Activated gamma-delta T cell treated with anti-CD3 and anti-CD28 coated beads, Interleukin-2, amount 50 U/mL, for 16 hours (primary cell): Measurements from ENCODE around the gene CRTC2.
A peak's percentile ranks its signal among the peaks of the same experiment; 100 is the strongest.

ENCODE experiments used
- DNase-seq: peaks from one replicate; pipeline ENCODE4 v3.0.0-alpha.2; 2020; ENCODE audit warnings: low read depth

Gene CRTC2

GRCh38 chr1:153976819-153977249, 18.4 kb upstream of the CRTC2 start:
- DNase-seq = no peak

DNA sequence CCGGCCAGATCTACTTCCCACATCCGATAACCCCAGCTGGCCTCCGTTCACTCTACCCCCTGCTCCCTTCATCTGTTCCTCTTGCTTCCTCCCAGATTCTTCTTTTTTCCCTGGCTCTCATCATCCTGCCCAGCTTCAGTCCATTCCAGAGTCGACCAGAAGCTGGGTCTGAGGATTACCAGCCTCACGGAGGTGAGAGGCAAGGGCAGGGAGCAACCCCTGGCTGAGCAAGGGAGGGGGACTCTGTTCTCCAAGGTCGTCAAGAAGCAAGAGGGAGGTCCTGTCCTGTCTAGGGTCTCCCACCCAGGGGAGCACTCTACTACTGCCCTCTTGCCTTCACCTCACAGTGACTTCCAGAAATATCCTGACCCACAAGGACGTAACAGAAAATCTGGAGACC, 15.1 kb upstream of the CRTC2 start:
- DNase-seq = no peak

DNA sequence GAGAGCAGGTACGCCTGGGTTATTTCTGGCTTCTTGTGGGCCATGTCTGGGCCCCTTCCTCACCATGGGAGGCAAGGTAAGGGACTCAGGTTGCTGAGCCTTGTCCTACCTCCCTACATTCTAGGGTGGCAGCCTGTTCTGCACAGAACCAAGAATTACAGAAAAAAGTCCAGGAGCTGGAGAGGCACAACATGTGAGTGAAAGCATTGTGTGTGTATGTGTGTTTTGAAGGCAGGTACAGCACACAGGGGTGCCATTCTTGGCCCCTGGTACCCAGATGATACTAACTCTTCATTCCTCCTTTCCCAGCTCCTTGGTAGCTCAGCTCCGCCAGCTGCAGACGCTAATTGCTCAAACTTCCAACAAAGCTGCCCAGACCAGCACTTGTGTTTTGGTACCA, 14.7 kb upstream of the CRTC2 start:
- DNase-seq = no peak

- DNase-seq = no peak
Measured at GRCh38 chr1:153970346-153970745, 11.9 kb upstream of the CRTC2 start.

DNA sequence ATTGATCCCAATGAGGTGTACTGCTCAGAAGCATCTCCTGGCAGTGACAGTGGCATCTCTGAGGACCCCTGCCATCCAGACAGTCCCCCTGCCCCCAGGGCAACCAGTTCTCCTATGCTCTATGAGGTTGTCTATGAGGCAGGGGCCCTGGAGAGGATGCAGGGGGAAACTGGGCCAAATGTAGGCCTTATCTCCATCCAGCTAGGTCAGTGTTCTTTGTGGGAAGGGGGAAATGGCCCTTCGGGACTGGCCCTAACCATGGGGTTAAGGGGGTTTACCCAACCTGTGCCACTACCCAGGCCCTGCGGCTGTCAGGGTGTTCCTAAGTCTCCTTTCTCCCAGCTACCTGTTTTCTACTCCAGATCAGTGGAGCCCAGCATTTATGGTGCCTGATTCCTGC, 10.6 kb upstream of the CRTC2 start:
- no peak for DNase-seq

DNA sequence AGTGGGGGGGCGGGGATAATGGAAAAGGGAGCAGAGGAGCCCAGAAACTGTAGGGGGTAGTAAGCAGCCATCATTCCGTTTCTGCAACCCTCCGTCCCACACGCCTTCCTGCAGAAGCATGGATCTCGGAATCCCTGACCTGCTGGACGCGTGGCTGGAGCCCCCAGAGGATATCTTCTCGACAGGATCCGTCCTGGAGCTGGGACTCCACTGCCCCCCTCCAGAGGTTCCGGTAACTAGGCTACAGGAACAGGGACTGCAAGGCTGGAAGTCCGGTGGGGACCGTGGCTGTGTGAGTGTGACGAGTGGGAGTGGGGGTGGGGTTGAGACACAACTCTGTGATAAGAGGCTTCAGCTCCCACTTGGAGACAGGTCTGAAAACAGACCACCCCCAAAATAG, 10.0 kb upstream of the CRTC2 start:
- no peak for DNase-seq

- no peak for DNase-seq
Measured at GRCh38 chr1:153968000-153968363, 9.6 kb upstream of the CRTC2 start.

- peak; percentile 80 for DNase-seq
Measured at GRCh38 chr1:153967107-153967999, 8.9 kb upstream of the CRTC2 start, which contains the start of gene CREB3L4. CREB3L4 (plus strand) TSS chr1:153967902; CDS start chr1:153968526, 624 bp downstream.

- no peak for DNase-seq
Measured at GRCh38 chr1:153963850-153964331, 5.5 kb upstream of the CRTC2 start.

GRCh38 chr1:153963030-153963849, 4.8 kb upstream of the CRTC2 start, which contains the start of gene SLC39A1:
SLC39A1 (minus strand) TSS chr1:153963537; CDS start chr1:153962715, 822 bp downstream.
- DNase-seq = peak; percentile 83

DNA sequence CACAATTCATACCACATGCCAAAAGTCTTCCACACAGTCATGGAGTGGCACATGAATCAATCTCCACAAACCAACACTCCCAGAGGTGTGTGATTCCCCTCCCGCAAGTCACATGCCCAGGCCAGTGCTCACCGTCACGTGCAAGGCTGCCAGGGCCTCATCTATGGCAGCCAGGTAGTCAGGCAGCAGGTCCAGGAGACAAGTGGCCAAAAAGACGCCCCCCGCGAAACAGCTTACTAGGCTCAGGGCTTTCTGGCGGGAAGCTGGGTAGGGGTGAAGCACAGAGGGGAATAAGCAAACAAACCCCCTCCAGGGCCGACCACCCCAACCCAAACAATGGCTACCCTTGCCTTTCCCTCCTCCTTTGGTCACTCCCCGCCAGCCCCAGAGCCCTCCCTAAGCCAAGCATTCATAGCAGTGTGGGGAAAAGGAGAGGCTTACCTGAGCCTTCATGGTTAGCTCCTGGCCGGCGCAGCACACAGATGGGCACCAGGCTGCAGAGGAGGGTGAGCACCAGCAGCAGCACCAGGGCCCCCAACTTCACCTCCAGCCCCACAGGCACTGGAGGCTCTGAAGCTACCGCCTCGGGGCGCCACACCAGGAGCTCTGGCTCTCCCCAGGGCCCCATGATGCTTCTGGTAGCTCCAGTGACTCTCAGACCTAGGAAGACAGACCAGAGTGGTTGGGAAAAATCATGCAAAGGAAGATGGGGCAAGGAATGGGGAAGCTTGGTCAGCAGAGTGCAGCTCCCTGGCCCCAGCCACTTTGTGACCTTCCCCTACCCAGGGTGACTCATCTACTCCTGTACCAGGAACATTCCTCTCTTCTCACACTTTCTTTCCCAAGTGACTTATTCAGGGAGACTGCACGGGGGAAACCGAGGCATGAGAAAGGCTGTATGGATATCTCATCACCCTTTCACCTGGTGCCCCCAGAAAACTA, 3.9 kb upstream of the CRTC2 start:
- DNase-seq = no peak

GRCh38 chr1:153961421-153961820, 3.0 kb upstream of the CRTC2 start:
- no peak for DNase-seq

GRCh38 chr1:153960206-153960605, 1.8 kb upstream of the CRTC2 start:
- DNase-seq = no peak

- no peak for DNase-seq
Measured at GRCh38 chr1:153959454-153959853, 1.0 kb upstream of the CRTC2 start.

- no peak for DNase-seq
Measured at GRCh38 chr1:153958961-153959260, 499 bp upstream of the CRTC2 start.

GRCh38 chr1:153957744-153958110, 685 bp downstream of the CRTC2 start:
- DNase-seq = peak; percentile 11

DNA sequence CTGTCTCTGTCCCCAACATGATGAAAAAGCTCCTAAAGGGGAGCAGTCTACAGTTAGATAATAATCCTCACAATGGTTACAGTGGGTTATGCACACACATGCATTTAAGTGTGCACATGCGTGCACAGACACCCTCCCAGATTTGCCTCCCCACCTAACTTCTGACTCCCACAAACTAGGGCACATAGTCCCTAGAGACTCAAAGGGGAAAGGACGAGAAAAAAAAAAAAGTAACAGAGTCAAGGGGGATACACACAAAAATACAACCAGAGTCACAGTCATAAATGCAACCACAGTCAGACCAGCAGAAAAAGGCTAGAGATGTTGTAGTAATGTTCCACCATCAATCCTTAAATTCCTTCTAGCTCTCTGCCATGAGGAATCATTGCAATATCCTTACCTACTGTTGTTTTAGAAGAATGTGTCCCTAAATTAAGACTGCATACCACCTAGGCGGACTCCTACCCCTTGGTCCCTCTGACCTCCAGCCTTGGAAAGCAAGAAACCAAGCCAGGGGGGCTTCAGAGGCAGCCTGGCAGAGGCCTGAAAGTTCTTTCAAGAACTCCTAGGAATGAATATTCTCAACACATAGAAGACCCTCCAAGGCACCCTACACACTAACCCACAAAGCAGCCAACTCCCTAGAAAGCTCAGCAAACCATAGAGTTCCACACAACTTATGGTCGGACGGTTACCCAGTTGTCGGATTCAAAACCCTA, 1.3 kb downstream of the CRTC2 start:
- no peak for DNase-seq

DNA sequence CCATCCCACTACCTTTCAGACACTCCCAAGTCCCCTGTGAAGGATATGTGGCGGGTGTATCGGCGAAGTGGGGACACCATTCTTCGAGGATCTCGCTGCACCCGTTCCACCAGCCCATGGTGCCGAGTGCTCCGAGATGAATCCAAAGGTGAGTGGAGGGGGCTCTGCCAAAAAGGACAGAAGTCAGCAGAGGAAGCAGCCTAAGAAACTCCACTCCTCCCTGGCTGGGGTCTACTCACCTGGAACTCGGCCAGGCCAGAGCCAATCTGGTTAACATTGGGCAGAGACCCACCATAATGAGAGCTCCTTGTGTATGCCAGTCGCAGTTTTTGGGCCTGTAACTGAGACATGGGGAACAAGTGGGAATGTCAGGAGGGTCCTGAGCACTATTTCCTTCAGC, 3.6 kb downstream of the CRTC2 start:
- no peak for DNase-seq

DNA sequence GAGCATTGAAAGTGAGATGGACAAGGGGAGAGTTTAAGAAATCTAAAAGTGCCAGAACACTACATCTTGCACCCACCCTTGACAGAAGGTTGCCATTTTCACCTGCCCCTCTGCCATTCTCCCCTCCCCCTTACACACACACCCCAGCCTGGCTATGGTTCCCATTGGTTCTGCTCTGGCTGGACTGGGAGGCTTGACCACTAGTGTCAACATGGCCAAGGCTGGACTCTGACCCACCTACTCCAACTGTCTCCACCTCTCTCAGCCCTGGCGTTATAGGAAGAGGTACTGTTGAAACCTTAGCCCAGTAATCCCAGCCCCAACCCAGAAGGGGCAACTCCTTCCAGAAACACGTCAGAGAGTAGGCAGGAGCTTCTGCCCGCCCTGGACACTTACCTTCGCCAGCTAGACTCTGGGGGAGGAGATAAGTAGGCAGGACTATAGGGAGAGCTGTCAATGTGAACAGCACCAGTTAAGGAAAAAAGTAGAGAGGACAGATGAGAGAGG, 4.5 kb downstream of the CRTC2 start:
- DNase-seq = no peak

DNA sequence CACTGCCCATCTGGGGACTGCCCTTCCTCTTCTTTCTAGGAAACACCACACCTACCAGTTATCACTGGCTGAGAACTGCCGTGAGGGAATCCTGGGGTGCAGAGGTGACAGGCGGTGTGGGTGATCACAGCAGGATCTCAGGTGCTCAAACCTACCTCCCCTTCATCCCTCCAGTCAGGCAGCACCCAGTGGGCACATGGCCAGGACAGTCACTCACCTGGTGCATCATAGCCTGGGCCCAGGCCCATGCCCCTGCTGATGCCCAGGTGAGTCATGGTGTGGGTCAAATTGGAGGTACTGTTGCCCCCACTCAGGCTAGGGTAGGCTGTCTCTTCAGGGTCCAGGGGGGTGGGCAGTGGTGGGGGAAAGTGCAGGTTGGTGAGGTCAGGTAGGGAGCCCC, 6.6 kb downstream of the CRTC2 start:
- no peak for DNase-seq

DNA sequence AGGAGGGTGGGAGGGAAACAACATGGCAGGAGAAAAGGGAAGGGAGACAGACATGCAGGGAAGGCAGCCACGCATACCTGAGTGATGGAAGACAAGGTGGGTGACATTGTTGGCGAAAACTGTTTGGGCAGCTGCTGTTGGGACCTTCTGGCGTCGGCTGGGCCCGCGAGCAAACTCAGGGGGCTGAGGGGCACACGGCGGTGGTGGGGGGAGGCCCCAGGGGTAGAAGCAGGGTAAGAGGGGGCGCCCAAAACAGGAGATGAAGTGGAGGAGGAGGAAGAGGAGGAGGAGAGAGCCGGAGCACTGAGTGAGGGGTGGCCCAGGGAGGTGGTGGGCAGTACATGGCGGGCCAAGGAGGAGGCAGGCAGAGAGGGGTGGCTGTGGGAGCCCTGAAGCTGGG, 7.2 kb downstream of the CRTC2 start:
- no peak for DNase-seq
